ENCODE measurements around the gene CHODL. TPM values are rescaled to one million over a fixed set of nuclear protein-coding genes. Genes with fewer than 3 reads are reported as not detected.

The CHODL gene
- total and polyA plus RNA-seq, 2 experiments from 2014 or later: 0.36 to 1.5 TPM

DNA sequence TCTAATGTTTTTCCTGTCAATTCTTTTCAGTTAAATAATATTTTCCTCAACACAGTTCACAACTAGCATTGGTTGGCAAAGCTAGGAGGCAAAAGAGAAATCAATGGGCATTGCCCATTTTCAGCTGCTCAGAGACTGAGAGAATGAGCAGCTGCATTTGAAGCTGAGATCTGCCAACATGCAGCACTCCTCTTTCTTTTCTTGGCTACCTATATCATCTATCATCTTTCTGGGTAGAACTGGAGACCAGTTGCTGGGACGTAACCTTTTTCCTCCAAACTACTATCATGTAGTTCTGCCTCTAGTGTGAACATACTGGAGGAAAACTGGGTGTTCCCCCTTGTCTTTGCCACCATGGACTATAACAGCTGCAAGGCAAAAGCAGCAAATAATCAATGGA lies 22.9 kb downstream of the CHODL start:
- H3K4me1 ChIP-seq (ENCODE audit: low read depth): no peaks in the 10 kb centered on the region
- H3K27ac ChIP-seq: no peak overlapping the region
- DNase-seq (ENCODE audit: low read depth in 1 of 2, low spot score in 1 of 2): no peak
- H3K36me3 ChIP-seq: no peaks in the 10 kb centered on the region
- no peaks in the 10 kb centered on the region for H3K9me3 ChIP-seq (ENCODE audit: low read depth)
- no peaks in the 10 kb centered on the region for H3K27me3 ChIP-seq
- TF ChIP-seq, protein P1, sequence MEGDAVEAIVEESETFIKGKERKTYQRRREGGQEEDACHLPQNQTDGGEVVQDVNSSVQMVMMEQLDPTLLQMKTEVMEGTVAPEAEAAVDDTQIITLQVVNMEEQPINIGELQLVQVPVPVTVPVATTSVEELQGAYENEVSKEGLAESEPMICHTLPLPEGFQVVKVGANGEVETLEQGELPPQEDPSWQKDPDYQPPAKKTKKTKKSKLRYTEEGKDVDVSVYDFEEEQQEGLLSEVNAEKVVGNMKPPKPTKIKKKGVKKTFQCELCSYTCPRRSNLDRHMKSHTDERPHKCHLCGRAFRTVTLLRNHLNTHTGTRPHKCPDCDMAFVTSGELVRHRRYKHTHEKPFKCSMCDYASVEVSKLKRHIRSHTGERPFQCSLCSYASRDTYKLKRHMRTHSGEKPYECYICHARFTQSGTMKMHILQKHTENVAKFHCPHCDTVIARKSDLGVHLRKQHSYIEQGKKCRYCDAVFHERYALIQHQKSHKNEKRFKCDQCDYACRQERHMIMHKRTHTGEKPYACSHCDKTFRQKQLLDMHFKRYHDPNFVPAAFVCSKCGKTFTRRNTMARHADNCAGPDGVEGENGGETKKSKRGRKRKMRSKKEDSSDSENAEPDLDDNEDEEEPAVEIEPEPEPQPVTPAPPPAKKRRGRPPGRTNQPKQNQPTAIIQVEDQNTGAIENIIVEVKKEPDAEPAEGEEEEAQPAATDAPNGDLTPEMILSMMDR (IDR thresholded peaks at IDR 0.05; ENCODE audit: low read depth, low read length): no peak
- H3K4me3 ChIP-seq: no peak overlapping the region

DNA sequence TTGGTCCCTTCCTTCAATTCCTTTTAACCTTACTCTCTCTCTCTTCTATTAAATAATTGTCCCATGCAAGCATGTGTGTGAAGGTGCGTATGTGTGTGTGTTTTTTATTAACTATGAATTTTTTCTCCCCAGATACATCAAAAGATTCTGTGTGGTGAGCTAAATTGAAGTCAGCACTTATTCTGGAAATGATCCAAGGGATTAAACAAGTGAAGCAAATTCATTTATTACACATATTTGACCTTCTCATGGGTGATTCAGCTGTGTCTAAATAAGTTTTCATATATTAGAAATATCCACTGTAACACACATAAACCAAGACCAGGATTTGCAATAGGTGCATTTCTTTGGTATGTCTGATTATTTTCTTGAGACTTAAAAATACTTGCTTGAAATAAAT lies 24.3 kb downstream of the CHODL start:
- Histone ChIP-seq H3K9me3 (ENCODE audit: low read depth) (no peaks in the 10 kb centered on the region), H3K4me1 (ENCODE audit: low read depth) (no peaks in the 10 kb centered on the region), H3K4me3 (no peak overlapping the region), H3K27me3 (no peaks in the 10 kb centered on the region), H3K27ac (no peak overlapping the region), H3K36me3 (no peaks in the 10 kb centered on the region)
- TF ChIP-seq, protein P1 (IDR thresholded peaks at IDR 0.05; ENCODE audit: low read depth, low read length): no peak
- no peak for DNase-seq (ENCODE audit: low read depth in 1 of 2, low spot score in 1 of 2)

DNA sequence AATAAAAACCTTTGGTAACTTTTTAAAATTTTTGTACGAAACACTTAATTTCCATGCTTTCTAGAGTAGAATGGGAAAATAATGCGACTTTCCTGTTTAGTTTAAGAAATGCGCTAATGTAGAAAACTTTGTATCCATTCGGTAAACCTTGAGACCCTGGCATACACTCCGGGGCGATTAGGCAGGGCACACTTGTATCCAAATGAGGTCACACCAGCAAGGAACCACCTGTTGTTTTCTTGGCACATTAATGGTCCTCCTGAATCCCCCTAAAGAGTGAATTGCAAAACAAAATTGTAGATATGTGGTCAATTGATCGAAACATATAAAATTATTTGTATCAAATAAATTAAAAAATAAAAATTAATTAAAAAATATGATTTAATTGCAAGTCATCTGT lies 25.2 kb downstream of the CHODL start:
- H3K27me3 ChIP-seq: no peaks in the 10 kb centered on the region
- H3K4me3 ChIP-seq: no peak overlapping the region
- no peak overlapping the region for H3K27ac ChIP-seq
- no peak for DNase-seq (ENCODE audit: low read depth in 1 of 2, low spot score in 1 of 2)
- TF ChIP-seq, protein P1 (IDR thresholded peaks at IDR 0.05; ENCODE audit: low read depth, low read length): no peak
- H3K36me3 ChIP-seq: no peaks in the 10 kb centered on the region
- no peaks in the 10 kb centered on the region for H3K9me3 ChIP-seq (ENCODE audit: low read depth)
- H3K4me1 ChIP-seq (ENCODE audit: low read depth): no peaks in the 10 kb centered on the region

DNA sequence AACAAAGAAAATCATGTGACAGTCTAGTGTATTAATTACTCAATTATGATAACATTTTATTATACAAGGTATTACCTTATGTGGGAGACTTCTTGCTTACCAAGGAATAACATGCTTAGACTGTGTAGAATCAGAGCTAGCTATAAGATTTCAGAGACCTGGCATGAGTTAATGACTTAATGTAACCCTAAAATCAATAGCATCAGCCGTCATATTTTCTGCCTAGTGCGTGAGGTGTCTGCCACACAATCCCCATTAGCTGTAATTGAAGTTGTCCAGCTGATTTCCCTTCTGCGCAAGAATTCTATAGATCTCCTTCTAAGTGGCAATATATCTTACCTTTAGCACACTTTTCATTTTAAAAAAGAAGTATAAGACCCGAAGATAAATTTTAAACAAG lies 28.8 kb downstream of the CHODL start:
- no peaks in the 10 kb centered on the region for H3K9me3 ChIP-seq (ENCODE audit: low read depth)
- no peaks in the 10 kb centered on the region for H3K36me3 ChIP-seq
- TF ChIP-seq, protein P1 (IDR thresholded peaks at IDR 0.05; ENCODE audit: low read depth, low read length): no peak
- no peaks in the 10 kb centered on the region for H3K4me1 ChIP-seq (ENCODE audit: low read depth)
- no peak for DNase-seq (ENCODE audit: low read depth in 1 of 2, low spot score in 1 of 2)
- no peak overlapping the region for H3K27ac ChIP-seq
- H3K27me3 ChIP-seq: no peaks in the 10 kb centered on the region
- no peak overlapping the region for H3K4me3 ChIP-seq

DNA sequence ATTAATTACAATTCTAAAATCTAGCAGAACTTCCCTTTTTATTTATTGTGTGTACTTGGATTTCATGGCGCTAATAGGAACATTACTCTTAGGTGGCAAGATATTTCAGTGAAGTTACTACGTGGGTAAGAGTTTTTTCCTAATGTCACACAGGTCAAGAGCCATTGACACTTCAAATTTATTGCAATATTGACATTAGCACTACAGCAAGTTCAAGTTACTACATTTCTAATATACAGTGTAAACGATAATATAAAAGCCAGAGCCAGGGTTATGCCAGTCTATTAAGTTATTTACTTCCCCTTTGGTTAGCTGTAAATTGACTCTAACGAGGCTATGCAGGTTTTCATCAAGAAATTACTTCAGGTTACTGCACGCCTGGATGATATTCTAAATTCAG lies 29.7 kb downstream of the CHODL start:
- Histone ChIP-seq H3K4me1 (ENCODE audit: low read depth) (no peaks in the 10 kb centered on the region), H3K27me3 (no peaks in the 10 kb centered on the region), H3K4me3 (no peak overlapping the region), H3K27ac (no peak overlapping the region), H3K9me3 (ENCODE audit: low read depth) (no peaks in the 10 kb centered on the region), H3K36me3 (no peaks in the 10 kb centered on the region)
- TF ChIP-seq, protein P1 (IDR thresholded peaks at IDR 0.05; ENCODE audit: low read depth, low read length): no peak
- no peak for DNase-seq (ENCODE audit: low read depth in 1 of 2, low spot score in 1 of 2)

DNA sequence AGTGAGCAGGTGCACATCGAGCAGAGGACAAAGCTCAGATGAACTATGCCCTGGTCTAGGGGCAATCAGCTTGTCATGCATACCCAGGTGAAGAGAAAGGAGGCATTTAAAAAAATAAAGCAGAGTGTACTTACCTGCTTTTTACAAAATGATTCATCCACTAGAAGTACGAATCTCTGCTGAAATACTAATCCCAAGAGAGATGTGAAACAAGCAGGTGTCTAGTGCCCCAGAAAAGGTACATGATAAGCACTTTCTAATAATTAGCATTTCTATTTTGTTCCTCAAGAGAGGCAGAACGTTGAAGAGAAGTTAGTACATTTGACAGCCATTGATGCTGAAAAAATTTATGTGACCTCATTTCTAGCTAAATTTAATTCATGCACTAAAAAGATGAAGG lies 31.1 kb downstream of the CHODL start:
- TF ChIP-seq, protein P1 (IDR thresholded peaks at IDR 0.05; ENCODE audit: low read depth, low read length): no peak
- no peak for DNase-seq (ENCODE audit: low read depth in 1 of 2, low spot score in 1 of 2)
- no peaks in the 10 kb centered on the region for H3K27me3 ChIP-seq
- no peak overlapping the region for H3K4me3 ChIP-seq
- no peak overlapping the region for H3K27ac ChIP-seq
- no peaks in the 10 kb centered on the region for H3K4me1 ChIP-seq (ENCODE audit: low read depth)
- no peaks in the 10 kb centered on the region for H3K9me3 ChIP-seq (ENCODE audit: low read depth)
- no peaks in the 10 kb centered on the region for H3K36me3 ChIP-seq

All from cardiac muscle cell (in vitro differentiated cells and primary cell).